H1 (cell line): Measurements from ENCODE around the gene ARHGAP27. TPM values are rescaled to one million over a fixed set of nuclear protein-coding genes. Genes with fewer than 3 reads are reported as not detected.

Source experiments
- CTCF ChIA-PET: fragments of 300-600 bp; sonication (Branson Sonifier 250); formaldehyde crosslinking; loops from one replicate; lab custom pipeline; 2021; ENCODE audit not compliant: partially characterized antibody; lab: Charles Lee
- POLR2A ChIA-PET: fragments of 300-600 bp; sonication (Branson Sonifier 250); formaldehyde crosslinking; loops from one replicate; lab custom pipeline; 2021; ENCODE audit warnings: inconsistent platforms; ENCODE audit not compliant: partially characterized antibody; lab: Charles Lee
- DNase-seq, 2 experiments: peaks; one replicate each; pipeline versions ENCODE4 v3.0.0 to v3.0.0-alpha.2; 2010 to 2022; ENCODE audit warnings: low spot score in 2 of 2, low read depth in 1 of 2, mixed read lengths in 1 of 2
- FAIRE-seq: peaks from 2 replicates; lab custom pipeline; 2011; peaks lifted over from hg19 to GRCh38; lab: Jason Lieb, UNC
- H2AFZ ChIP-seq: 2 replicates; pipeline ENCODE4 v1.8.1; 2012; ENCODE audit warnings: low read length, inconsistent platforms
- H2AK5ac ChIP-seq: 2 replicates; pipeline ENCODE4 v1.6.1; 2013; ENCODE audit warnings: low read depth, low read length
- H2BK120ac ChIP-seq: replicated peaks from 2 replicates; pipeline ENCODE3; 2013; ENCODE audit warnings: low read depth, low read length, inconsistent platforms
- H2BK12ac ChIP-seq: 2 replicates; pipeline ENCODE4 v1.6.1; 2013; ENCODE audit warnings: low read depth, low read length
- H2BK15ac ChIP-seq: 2 replicates; pipeline ENCODE4 v1.6.1; 2013; ENCODE audit warnings: low read length
- H2BK20ac ChIP-seq: 2 replicates; pipeline ENCODE4 v1.6.1; 2013; ENCODE audit warnings: low read length
- H2BK5ac ChIP-seq: 2 replicates; pipeline ENCODE4 v1.6.1; 2013; ENCODE audit warnings: low read depth, low read length
- H3K14ac ChIP-seq: 2 replicates; pipeline ENCODE4 v1.6.1; 2013; ENCODE audit warnings: inconsistent platforms; ENCODE audit not compliant: insufficient read length
- H3K18ac ChIP-seq: 2 replicates; pipeline ENCODE4 v1.6.1; 2013; ENCODE audit warnings: low read length; ENCODE audit errors: extremely low read depth
- H3K23ac ChIP-seq: 2 replicates; pipeline ENCODE4 v1.6.1; 2013; ENCODE audit warnings: inconsistent platforms; ENCODE audit not compliant: insufficient read length
- H3K23me2 ChIP-seq: 2 replicates; pipeline ENCODE4 v1.6.1; 2013; ENCODE audit warnings: low read depth, low read length
- H3K27ac ChIP-seq: 2 replicates; pipeline ENCODE4 v1.6.1; 2011; ENCODE audit warnings: low read depth, low read length, inconsistent platforms
- H3K27me3 ChIP-seq, 4 experiments: replicated peaks in 1 of 4; 1 replicate in 1 of 4; 2 replicates in 3 of 4; pipeline versions ENCODE4 v1.6.1 to v1.8.1; 2011 to 2013; ENCODE audit warnings: low read length in 3 of 4, mild to moderate bottlenecking in 3 of 4, inconsistent platforms in 2 of 4, mixed read lengths in 2 of 4, moderate library complexity in 1 of 4; ENCODE audit not compliant: control insufficient read depth in 3 of 4, insufficient read depth in 3 of 4; ENCODE audit errors: extremely low read depth in 1 of 4
- H3K36me3 ChIP-seq, 4 experiments: 2 replicates each; pipeline versions ENCODE4 v1.6.1 to v1.8.1; 2011 to 2013; ENCODE audit warnings: mild to moderate bottlenecking in 4 of 4, low read length in 3 of 4, moderate library complexity in 2 of 4, control low read depth in 1 of 4, inconsistent platforms in 1 of 4; ENCODE audit not compliant: insufficient read depth in 4 of 4, control insufficient read depth in 2 of 4
- H3K4ac ChIP-seq: replicated peaks from 2 replicates; pipeline ENCODE3; 2013; ENCODE audit warnings: low read length, low read depth, mixed read lengths, inconsistent platforms; ENCODE audit not compliant: insufficient read length
- H3K4me1 ChIP-seq, 4 experiments: replicated peaks in 1 of 4; 1 replicate in 1 of 4; 2 replicates in 3 of 4; pipeline versions ENCODE4 v1.6.1 to v1.8.1; 2011 to 2013; ENCODE audit warnings: low read length in 3 of 4, inconsistent platforms in 2 of 4, mixed read lengths in 1 of 4; ENCODE audit not compliant: insufficient read depth in 4 of 4, control insufficient read depth in 3 of 4
- H3K4me2 ChIP-seq, 2 experiments: 2 replicates each; pipeline versions ENCODE4 v1.6.1 to v1.8.1; 2011 to 2013; ENCODE audit warnings: low read depth in 2 of 2, low read length in 2 of 2, control low read depth in 1 of 2, inconsistent platforms in 1 of 2, mild to moderate bottlenecking in 1 of 2; ENCODE audit not compliant: insufficient read depth in 1 of 2
- H3K4me3 ChIP-seq, 4 experiments: fragments of 200-600, 300-600 bp in 1 of 4; sonication (generic), shearing (Covaris generic), sonication (Bioruptor Twin) in 1 of 4; 2 replicates each; pipeline versions ENCODE4 v1.5.1 to v1.8.1; 2011 to 2016; ENCODE audit warnings: low read length in 4 of 4, low read depth in 3 of 4, control low read depth in 2 of 4, inconsistent platforms in 2 of 4, mild to moderate bottlenecking in 2 of 4, mixed read lengths in 1 of 4, moderate library complexity in 1 of 4; ENCODE audit not compliant: insufficient read depth in 2 of 4; ENCODE audit errors: extremely low read depth in 1 of 4
- H3K56ac ChIP-seq: replicated peaks from 2 replicates; pipeline ENCODE3; 2013; ENCODE audit warnings: low read depth, mild to moderate bottlenecking, mixed read lengths, low read length, inconsistent platforms; ENCODE audit not compliant: insufficient read length
- H3K79me1 ChIP-seq: 2 replicates; pipeline ENCODE4 v1.6.1; 2013; ENCODE audit warnings: low read depth, low read length, control low read depth
- H3K79me2 ChIP-seq, 2 experiments: 2 replicates each; pipeline versions ENCODE4 v1.6.1 to v1.8.1; 2012 to 2013; ENCODE audit warnings: low read length in 2 of 2, mild to moderate bottlenecking in 2 of 2, inconsistent platforms in 1 of 2; ENCODE audit not compliant: insufficient read depth in 2 of 2, control insufficient read depth in 1 of 2
- H3K9ac ChIP-seq, 4 experiments: replicated peaks in 1 of 4; 1 replicate in 1 of 4; 2 replicates in 3 of 4; pipeline versions ENCODE4 v1.6.1 to v1.8.1; 2011 to 2013; ENCODE audit warnings: low read depth in 3 of 4, low read length in 3 of 4, control low read depth in 2 of 4, mild to moderate bottlenecking in 2 of 4, moderate library complexity in 2 of 4, inconsistent platforms in 1 of 4; ENCODE audit errors: extremely low read depth in 1 of 4
- H3K9me3 ChIP-seq, 2 experiments: 2 replicates each; pipeline versions ENCODE4 v1.6.1 to v1.8.1; 2012 to 2013; ENCODE audit warnings: mild to moderate bottlenecking in 2 of 2, moderate library complexity in 2 of 2, control low read depth in 1 of 2, inconsistent platforms in 1 of 2, low read depth in 1 of 2, low read length in 1 of 2, mixed read lengths in 1 of 2; ENCODE audit not compliant: insufficient read depth in 2 of 2
- H4K20me1 ChIP-seq, 2 experiments: replicated peaks in 1 of 2; 2 replicates each; pipeline versions ENCODE3 to v1.8.1; 2011 to 2013; ENCODE audit warnings: inconsistent platforms in 2 of 2, low read length in 2 of 2, mild to moderate bottlenecking in 1 of 2; ENCODE audit not compliant: insufficient read depth in 2 of 2, control insufficient read depth in 1 of 2
- H4K5ac ChIP-seq: 2 replicates; pipeline ENCODE4 v1.6.1; 2013; ENCODE audit warnings: low read length, low read depth, mixed read lengths, inconsistent platforms; ENCODE audit not compliant: insufficient read length
- H4K8ac ChIP-seq: 2 replicates; pipeline ENCODE4 v1.8.0; 2013; ENCODE audit warnings: mild to moderate bottlenecking, moderate library complexity, low read length, inconsistent platforms; ENCODE audit not compliant: insufficient read depth; ENCODE audit errors: extremely low read depth
- H4K91ac ChIP-seq: replicated peaks from 2 replicates; pipeline ENCODE3; 2013; ENCODE audit warnings: low read length, mixed read lengths, inconsistent platforms; ENCODE audit not compliant: insufficient read length
- BACH1 ChIP-seq: IDR thresholded peaks from 2 replicates; pipeline ENCODE4 v1.6.1; 2012; ENCODE audit warnings: low read length, improper control_type of control experiment
- EP300 ChIP-seq, 2 experiments: IDR thresholded peaks; 1 replicate in 1 of 2; 2 replicates in 1 of 2; pipeline ENCODE4 v1.6.1; 2011 to 2012; ENCODE audit warnings: low read depth in 2 of 2, low read length in 2 of 2, mild to moderate bottlenecking in 2 of 2, borderline replicate concordance in 1 of 2, inconsistent platforms in 1 of 2, moderate library complexity in 1 of 2
- KDM1A ChIP-seq: fragments of 200-600, 300-600 bp; sonication (generic); IDR thresholded peaks from 2 replicates; pipeline ENCODE4 v1.7.1; 2016; ENCODE audit warnings: mild to moderate bottlenecking, low read length, borderline replicate concordance
- NANOG ChIP-seq: IDR thresholded peaks from 2 replicates; pipeline ENCODE4 v1.6.1; 2011; ENCODE audit warnings: low read length, low read depth, mild to moderate bottlenecking, inconsistent platforms; ENCODE audit not compliant: insufficient read depth, poor library complexity, severe bottlenecking
- POLR2A ChIP-seq, 2 experiments: IDR thresholded peaks; 1 replicate in 1 of 2; 2 replicates in 1 of 2; pipeline ENCODE4 v1.6.1; 2011; ENCODE audit warnings: low read depth in 2 of 2, low read length in 2 of 2, mild to moderate bottlenecking in 2 of 2; ENCODE audit errors: control extremely low read depth in 1 of 2
- SIN3A ChIP-seq, 2 experiments: IDR thresholded peaks in 1 of 2; conservative IDR thresholded peaks in 1 of 2; 2 replicates each; pipeline ENCODE4 v1.6.1; 2011 to 2012; ENCODE audit warnings: low read length in 2 of 2, improper control_type of control experiment in 1 of 2, low read depth in 1 of 2, mild to moderate bottlenecking in 1 of 2
- SRF ChIP-seq: IDR thresholded peaks from 2 replicates; pipeline ENCODE4 v1.6.1; 2011; ENCODE audit warnings: mild to moderate bottlenecking, low read depth, low read length, moderate library complexity
- TAF1 ChIP-seq: IDR thresholded peaks from 2 replicates; pipeline ENCODE4 v1.6.1; 2011; ENCODE audit warnings: mild to moderate bottlenecking, low read depth, low read length
- TAF7 ChIP-seq: optimal IDR thresholded peaks from 2 replicates; pipeline ENCODE3; 2011; ENCODE audit warnings: low read depth, mild to moderate bottlenecking, inconsistent platforms, low read length, moderate library complexity, borderline replicate concordance
- TEAD4 ChIP-seq: IDR thresholded peaks from 2 replicates; pipeline ENCODE4 v1.6.1; 2012; ENCODE audit warnings: low read depth, low read length, inconsistent platforms, mixed read lengths
- WGBS, 2 experiments: shearing (Covaris generic) in 1 of 2; methylation state at CpG; one replicate each; pipeline versions ENCODE4 v1.1.6 to v1.1.7; 2013 to 2015; ENCODE audit warnings: low lambda C conversion rate in 2 of 2, mixed read lengths in 2 of 2, inconsistent platforms in 1 of 2, low coverage in 1 of 2, missing lambda C conversion rate in 1 of 2; ENCODE audit not compliant: insufficient replicate concordance in 2 of 2, insufficient coverage in 1 of 2, insufficient read length in 1 of 2; ENCODE audit errors: extremely low coverage in 1 of 2, missing lambda C conversion rate in 1 of 2; 5-methylcytosine and 5-hydroxymethylcytosine counted together
- polyA plus RNA-seq, 7 experiments: library from polyadenylated mRNA; depleted of rRNA in 3 of 7; stranded (reverse) in 5 of 7; unstranded in 2 of 7; fragments of >200 nt in 5 of 7; fragments of 200-250 nt in 2 of 7; gene quantifications; 1 replicate in 5 of 7; 2 replicates in 1 of 7; 4 replicates in 1 of 7; pipeline versions ENCODE4 v1.2.1 to v1.2.3, GENCODE V29; 2011 to 2013; ENCODE audit warnings: missing spikeins in 2 of 7, mixed read lengths in 2 of 7
- total RNA-seq: library from RNA; stranded (reverse); fragmentation: NEBNext Ultra II Directional; extraction: Animal tissue kit (Norgen Biotek cat#: 25700); gene quantifications from 2 replicates; pipeline ENCODE4 v1.2.1, GENCODE V29; 2021

The ARHGAP27 gene
- total and polyA plus RNA-seq, 2 of the 8 experiments (the other 6 are each of a cell fraction or from before 2014, with no cell fraction given), result 11.6 to 13.1 TPM

DNA sequence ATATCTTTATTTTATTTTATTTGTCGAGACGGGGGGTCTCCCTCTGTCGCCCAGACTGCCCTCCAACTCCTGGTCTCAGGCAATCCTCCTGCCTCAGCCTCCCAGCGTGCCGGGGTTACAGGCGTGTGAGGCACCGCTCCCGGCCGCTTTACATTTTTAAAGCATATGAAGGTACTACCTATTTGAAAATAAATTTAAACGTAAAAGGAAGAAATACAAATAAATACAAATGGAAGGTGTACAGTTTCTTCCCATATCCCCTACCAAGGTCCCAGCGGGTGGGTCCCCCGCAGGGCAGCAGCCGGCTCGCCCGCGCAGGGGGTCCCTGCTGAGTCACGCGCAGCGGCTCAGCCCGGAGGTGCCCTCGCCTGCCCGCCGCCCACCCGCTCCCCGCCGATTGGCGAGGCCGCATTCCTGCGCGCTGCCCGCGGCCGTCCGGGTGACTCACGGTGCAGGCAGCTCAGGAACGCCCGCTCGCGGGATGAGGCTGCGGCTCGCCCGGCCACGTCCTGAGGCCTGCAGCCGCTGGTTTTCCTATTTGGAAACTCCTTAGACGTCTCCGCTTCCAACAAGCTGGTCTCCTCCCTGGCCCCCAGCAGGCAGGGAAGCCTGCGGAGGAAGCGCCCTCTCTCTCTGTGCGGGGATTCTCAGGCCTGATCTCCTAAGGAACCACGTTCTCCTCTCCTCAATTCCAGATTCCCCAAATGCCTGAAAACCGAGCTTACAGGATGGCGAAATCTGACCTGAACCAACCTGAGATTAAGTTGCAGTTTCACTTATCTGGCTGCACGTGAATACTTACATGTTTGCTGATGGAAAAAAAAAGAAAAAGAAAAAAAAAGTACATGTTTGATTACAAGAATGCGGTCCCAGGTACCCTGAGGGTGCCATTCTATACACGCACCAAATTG lies 61.0 kb downstream of the ARHGAP27 start:
- no peak overlapping the region for H2BK15ac ChIP-seq
- peaks cover 8 to 28% (median 16%) of the 10 kb centered on the region in 4 experiments for H3K4me1 ChIP-seq
- H3K14ac ChIP-seq, result no peak overlapping the region
- H3K18ac ChIP-seq, result peak overlapping the region; percentile 93
- peak overlapping the region; percentile 93 for H2BK5ac ChIP-seq
- H2AFZ ChIP-seq, result no peak overlapping the region
- POLR2A ChIA-PET, result interaction anchor here (0.6 to 2.0 kb wide), 15 partner anchors 8 to 223 kb away, joined by 3 to 15 read pairs (median 3); partner anchors contain the start of genes HEXIM1 and MAP3K14
- H3K9me3 ChIP-seq, result no peaks in the 10 kb centered on the region
- H3K23ac ChIP-seq, result no peak overlapping the region
- CTCF ChIA-PET, result interaction anchor here (0.7 to 6.0 kb wide), 9 partner anchors 9 to 140 kb away, joined by 3 to 50 read pairs (median 6); no protein-coding TSS in a partner anchor
- H3K36me3 ChIP-seq, result no peaks in the 10 kb centered on the region
- H3K56ac ChIP-seq, result peak overlapping the region; percentile 27
- no peaks in the 10 kb centered on the region for H3K79me2 ChIP-seq
- peak overlapping the region in 3 of 4 experiments; percentile 50 to 63 (median 62); a peak in 5 of 7 replicates for H3K9ac ChIP-seq
- H3K27ac ChIP-seq, result peak overlapping the region; percentile 79
- 9% methylated on average over 55 of the region's 55 CpGs; no CpG with 5 or more reads in 1 of the 2 experiments for WGBS, 2 experiments
- FAIRE-seq (no peak), DNase-seq (peak; percentile 84 to 92)
- peak overlapping the region; percentile 99; the same call in 1 of the 2 replicates for H2BK12ac ChIP-seq
- H3K23me2 ChIP-seq, result no peaks in the 10 kb centered on the region
- peak overlapping the region; percentile 92; the same call in 1 of the 2 replicates for H4K8ac ChIP-seq
- H3K4me3 ChIP-seq, result peak overlapping the region in 3 of 4 experiments; percentile 1 to 44 (median 14); a peak in 5 of 8 replicates
- H3K27me3 ChIP-seq, result no peaks in the 10 kb centered on the region
- peak overlapping the region; percentile 97 for H3K4ac ChIP-seq
- peak overlapping the region; percentile 61 for H4K5ac ChIP-seq
- no peaks in the 10 kb centered on the region for H3K79me1 ChIP-seq
- H2AK5ac ChIP-seq, result no peak overlapping the region; the same call in 1 of the 2 replicates
- H4K20me1 ChIP-seq, result no peaks in the 10 kb centered on the region
- peak overlapping the region; percentile 69 for H4K91ac ChIP-seq
- peak overlapping the region; percentile 100 for H2BK20ac ChIP-seq
- peak overlapping the region; percentile 0 for H2BK120ac ChIP-seq
- H3K4me2 ChIP-seq, result peak overlapping the region; percentile 42 to 56
- TF ChIP-seq KDM1A (0 out of 2 replicates have a peak, but pooled peaks have one; percentile 10), SRF (no peak), NANOG (peak; percentile 64), TEAD4 (peak; percentile 98), POLR2A (IDR thresholded peaks at IDR 0.05; ENCODE audit: control extremely low read depth in 1 of 2, low read depth in 2 of 2, low read length in 2 of 2) (peak; percentile 50 to 53; a peak in 2 of 3 replicates), TAF7 (peak; percentile 14), EP300 (IDR thresholded peaks at IDR 0.05; ENCODE audit: borderline replicate concordance in 1 of 2, low read depth in 2 of 2, low read length in 2 of 2) (0 out of 3 replicates have a peak, but pooled peaks of 1 of the 2 experiments have one; percentile 45), SIN3A (conservative IDR thresholded peaks at IDR 0.05 in 1 of 2, IDR thresholded peaks at IDR 0.05 in 1 of 2; ENCODE audit: low read depth in 1 of 2, low read length in 2 of 2) (no peak), BACH1 (peak; percentile 90), TAF1 (peak; percentile 64)
